ENCODE measurements around the gene ARPC5L. TPM values are rescaled to one million over a fixed set of nuclear protein-coding genes. Genes with fewer than 3 reads are reported as not detected.

Gene ARPC5L
- total RNA-seq, 1 donor from 2014 or later = 53.3 TPM

DNA sequence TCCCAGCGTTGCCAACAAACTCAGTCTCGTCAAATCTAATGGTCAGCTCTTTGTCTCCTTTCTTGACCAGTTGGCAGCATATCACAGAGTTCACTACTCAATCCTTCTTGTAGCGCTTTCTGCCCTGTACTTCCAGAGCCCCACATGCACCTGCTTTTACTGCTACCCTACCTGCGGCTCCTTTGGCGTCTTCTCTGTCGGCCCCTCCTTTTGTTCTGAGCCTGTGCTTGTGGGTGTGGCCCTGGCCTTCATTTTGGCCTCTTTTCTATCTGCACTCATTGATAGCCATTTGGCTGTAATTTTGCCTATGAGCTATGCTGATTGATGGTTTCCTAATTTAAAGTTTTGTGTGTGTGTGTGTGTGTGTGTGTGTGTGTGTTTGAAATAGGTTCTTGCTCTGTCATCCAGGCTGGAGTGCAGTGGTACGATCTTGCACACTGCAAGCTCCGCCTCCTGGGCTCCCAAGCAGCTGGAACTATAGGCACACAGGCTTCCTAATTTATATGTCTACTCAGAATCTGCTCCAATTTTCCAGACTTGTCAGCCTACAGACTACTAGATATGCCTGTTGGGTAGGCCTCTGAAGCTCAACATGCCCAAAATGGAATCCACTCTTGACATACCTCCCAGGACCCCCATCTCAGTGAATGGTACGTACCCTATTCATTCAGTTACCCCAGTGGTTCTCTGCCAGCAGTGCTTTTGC is 32.3 kb downstream of the ARPC5L start:
- no peak for DNase-seq (ENCODE audit: low read depth)
- TF ChIP-seq, protein P1, sequence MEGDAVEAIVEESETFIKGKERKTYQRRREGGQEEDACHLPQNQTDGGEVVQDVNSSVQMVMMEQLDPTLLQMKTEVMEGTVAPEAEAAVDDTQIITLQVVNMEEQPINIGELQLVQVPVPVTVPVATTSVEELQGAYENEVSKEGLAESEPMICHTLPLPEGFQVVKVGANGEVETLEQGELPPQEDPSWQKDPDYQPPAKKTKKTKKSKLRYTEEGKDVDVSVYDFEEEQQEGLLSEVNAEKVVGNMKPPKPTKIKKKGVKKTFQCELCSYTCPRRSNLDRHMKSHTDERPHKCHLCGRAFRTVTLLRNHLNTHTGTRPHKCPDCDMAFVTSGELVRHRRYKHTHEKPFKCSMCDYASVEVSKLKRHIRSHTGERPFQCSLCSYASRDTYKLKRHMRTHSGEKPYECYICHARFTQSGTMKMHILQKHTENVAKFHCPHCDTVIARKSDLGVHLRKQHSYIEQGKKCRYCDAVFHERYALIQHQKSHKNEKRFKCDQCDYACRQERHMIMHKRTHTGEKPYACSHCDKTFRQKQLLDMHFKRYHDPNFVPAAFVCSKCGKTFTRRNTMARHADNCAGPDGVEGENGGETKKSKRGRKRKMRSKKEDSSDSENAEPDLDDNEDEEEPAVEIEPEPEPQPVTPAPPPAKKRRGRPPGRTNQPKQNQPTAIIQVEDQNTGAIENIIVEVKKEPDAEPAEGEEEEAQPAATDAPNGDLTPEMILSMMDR (conservative IDR thresholded peaks at IDR 0.05; ENCODE audit: low read depth, low read length) = no peak
- H3K4me3 ChIP-seq (ENCODE audit: low read depth, low read length) = no peak overlapping the region

DNA sequence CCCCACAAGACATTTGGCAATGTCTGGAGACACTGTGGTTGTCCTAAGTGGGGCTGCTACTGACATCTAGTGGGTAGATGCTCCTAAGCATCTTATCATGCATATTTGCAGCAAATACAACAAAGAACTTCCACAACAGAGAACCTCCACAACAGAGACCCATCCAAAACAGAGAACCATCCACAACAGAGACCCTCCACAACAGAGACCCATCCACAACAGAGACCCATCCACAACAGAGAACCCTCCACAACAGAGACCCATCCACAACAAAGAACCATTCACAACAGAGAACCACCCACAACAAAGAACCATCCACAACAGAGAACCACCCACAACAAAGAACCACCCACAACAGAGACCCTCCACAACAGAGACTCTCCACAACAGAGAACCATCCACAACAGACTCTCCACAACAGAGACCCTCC is 32.8 kb downstream of the ARPC5L start:
- TF ChIP-seq, protein P1 (conservative IDR thresholded peaks at IDR 0.05; ENCODE audit: low read depth, low read length) = peak; percentile 66
- no peak for DNase-seq (ENCODE audit: low read depth)

DNA sequence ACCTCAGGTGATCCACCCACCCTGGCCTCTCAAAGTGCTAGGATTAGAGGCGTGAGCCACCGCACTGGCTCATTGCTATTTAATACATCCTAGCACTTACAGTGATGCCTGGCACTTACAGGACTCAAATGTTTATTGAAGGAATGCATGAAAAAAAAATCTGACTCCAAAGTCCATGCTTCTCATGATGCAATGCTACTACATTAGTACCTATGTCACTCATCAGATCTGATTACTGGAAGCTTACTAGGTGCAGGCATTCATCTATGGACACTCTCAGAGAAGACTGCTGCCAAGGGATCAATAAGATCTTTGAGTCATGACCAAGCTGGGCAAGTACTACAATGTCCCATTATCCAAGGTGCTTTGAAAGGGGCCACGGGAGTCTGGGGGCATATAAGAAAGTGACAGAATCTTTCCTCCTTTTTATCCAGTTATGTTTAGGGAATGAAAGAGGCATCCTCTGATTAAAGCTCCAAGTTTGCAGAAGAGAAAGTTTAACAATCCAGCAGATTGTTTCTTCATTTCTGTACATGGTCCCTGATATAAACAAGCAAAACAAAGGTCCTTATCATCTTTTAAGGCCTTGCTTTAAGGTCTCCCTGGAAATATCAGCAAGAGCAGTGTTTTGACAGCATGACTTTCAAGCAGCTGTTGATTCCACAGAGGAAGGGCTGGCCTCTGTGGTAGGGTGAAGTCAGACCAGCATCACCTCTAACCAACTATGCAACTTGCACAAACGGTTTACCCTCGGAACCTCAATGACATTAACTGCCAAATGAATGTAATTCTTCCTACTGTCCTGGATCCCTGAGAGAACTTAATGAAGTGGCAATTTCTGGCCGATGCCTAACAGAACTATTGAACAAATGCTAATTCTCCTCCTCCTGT is 35.9 kb downstream of the ARPC5L start:
- DNase-seq (ENCODE audit: low read depth) = no peak

More for the DNA sequence above, 32.8 kb downstream of the ARPC5L start:
- no peak overlapping the region for H3K4me3 ChIP-seq (ENCODE audit: low read depth, low read length)

DNA sequence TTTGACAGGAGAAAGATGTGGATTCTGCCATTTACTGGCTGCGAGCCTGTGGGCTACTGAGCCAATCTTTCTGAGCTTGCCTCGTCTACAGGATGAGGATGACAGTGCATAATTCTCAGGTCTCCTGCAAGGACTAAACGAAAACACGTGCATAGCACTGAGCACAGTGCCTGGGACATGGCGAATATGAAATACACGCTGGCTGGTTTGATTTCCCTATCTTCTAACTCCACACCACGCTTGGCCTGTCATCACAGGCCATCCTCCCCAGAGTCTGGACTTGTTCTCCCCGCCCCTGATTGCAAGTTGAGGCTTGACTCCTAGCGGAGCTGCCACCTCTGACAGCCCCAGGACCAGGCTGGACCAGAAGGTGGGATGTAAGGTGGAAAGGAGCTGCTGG is 37.9 kb downstream of the ARPC5L start:
- DNase-seq (ENCODE audit: low read depth) = no peak
- H3K4me3 ChIP-seq (ENCODE audit: low read depth, low read length) = no peak overlapping the region
- TF ChIP-seq, protein P1 (conservative IDR thresholded peaks at IDR 0.05; ENCODE audit: low read depth, low read length) = no peak

More for the DNA sequence above, 35.9 kb downstream of the ARPC5L start:
- TF ChIP-seq, protein P1 (conservative IDR thresholded peaks at IDR 0.05; ENCODE audit: low read depth, low read length) = no peak
- H3K4me3 ChIP-seq (ENCODE audit: low read depth, low read length) = no peak overlapping the region

- TF ChIP-seq, protein P1 (conservative IDR thresholded peaks at IDR 0.05; ENCODE audit: low read depth, low read length) = no peak
- H3K4me3 ChIP-seq (ENCODE audit: low read depth, low read length) = no peak overlapping the region
- no peak for DNase-seq (ENCODE audit: low read depth)
Observed at GRCh38 chr9:124906966-124907365, 45.0 kb downstream of the ARPC5L start.

GRCh38 chr9:124908098-124908497 is 46.2 kb downstream of the ARPC5L start:
- TF ChIP-seq, protein P1 (conservative IDR thresholded peaks at IDR 0.05; ENCODE audit: low read depth, low read length) = no peak
- H3K4me3 ChIP-seq (ENCODE audit: low read depth, low read length) = no peak overlapping the region
- DNase-seq (ENCODE audit: low read depth) = no peak
